Breast epithelium (tissue), 4 donors: Measurements from ENCODE around the gene RUNX3. TPM values are rescaled to one million over a fixed set of nuclear protein-coding genes. Genes with fewer than 3 reads are reported as not detected.

ENCODE experiments used
- DNase-seq, 2 donors: peaks; one replicate each; pipeline ENCODE4 v3.0.0-alpha.2; 2019; ENCODE audit warnings: low spot score in 2 of 2
- H3K27ac ChIP-seq, 2 donors: fragments of 200-600 bp; sonication (generic) in 1 of 2; one replicate each; pipeline ENCODE4 v1.5.1; 2016 to 2019; ENCODE audit warnings: mild to moderate bottlenecking in 1 of 2
- H3K27me3 ChIP-seq, 2 donors: fragments of 200-600 bp; sonication (generic) in 1 of 2; one replicate each; pipeline versions ENCODE4 v1.5.1 to v1.6.0; 2017 to 2019; ENCODE audit warnings: control low read depth in 1 of 2, mild to moderate bottlenecking in 1 of 2
- H3K36me3 ChIP-seq: fragments of 200-600 bp; one replicate; pipeline ENCODE4 v1.5.1; 2019
- H3K4me1 ChIP-seq, 2 donors: fragments of 200-600 bp; sonication (generic); one replicate each; pipeline ENCODE4 v1.5.1; 2016 to 2019; ENCODE audit warnings: control low read depth in 1 of 2
- H3K4me3 ChIP-seq, 3 donors: fragments of 200-600 bp; sonication (generic); 1 replicate in 2 of 3; 2 replicates in 1 of 3; pipeline ENCODE4 v1.5.1; 2016 to 2019; ENCODE audit warnings: mild to moderate bottlenecking in 3 of 3, moderate library complexity in 2 of 3
- H3K9me3 ChIP-seq, 2 donors: fragments of 200-600 bp; sonication (generic) in 1 of 2; one replicate each; pipeline ENCODE4 v1.5.1; 2016 to 2019; ENCODE audit warnings: control low read depth in 1 of 2
- POLR2A ChIP-seq: fragments of 450-650 bp; IDR thresholded peaks from one replicate; pipeline ENCODE4 v1.6.1; 2016; ENCODE audit warnings: antibody characterized with exemption, mild to moderate bottlenecking, moderate library complexity
- POLR2AphosphoS5 ChIP-seq, 3 donors: sonication (generic); formaldehyde crosslinking; IDR thresholded peaks; one replicate each; pipeline ENCODE4 v1.6.1; 2017; ENCODE audit warnings: antibody characterized with exemption in 3 of 3
- intact Hi-C: fragments of 100-400 bp; cut with DNase I; formaldehyde crosslinking; loops from one replicate; pipeline ENCODE4 v1.15.1; 2023; ENCODE audit warnings: low total_unique reads
- total RNA-seq, 3 donors: library from RNA; depleted of rRNA; stranded (reverse); fragments of >200 nt; gene quantifications; one replicate each; pipeline ENCODE4 v1.1.0, GENCODE V29; 2016
- TF ChIP-seq, protein P1 (sequence below), 3 donors: fragments of 450-650 bp; IDR thresholded peaks; one replicate each; pipeline ENCODE4 v1.5.1; 2016 to 2017; ENCODE audit warnings: antibody characterized with exemption in 3 of 3, mild to moderate bottlenecking in 3 of 3, moderate library complexity in 3 of 3

RUNX3 gene
- total RNA-seq, 3 donors from 2014 or later, result 1.9 to 9.1 (median 5.6) TPM

DNA sequence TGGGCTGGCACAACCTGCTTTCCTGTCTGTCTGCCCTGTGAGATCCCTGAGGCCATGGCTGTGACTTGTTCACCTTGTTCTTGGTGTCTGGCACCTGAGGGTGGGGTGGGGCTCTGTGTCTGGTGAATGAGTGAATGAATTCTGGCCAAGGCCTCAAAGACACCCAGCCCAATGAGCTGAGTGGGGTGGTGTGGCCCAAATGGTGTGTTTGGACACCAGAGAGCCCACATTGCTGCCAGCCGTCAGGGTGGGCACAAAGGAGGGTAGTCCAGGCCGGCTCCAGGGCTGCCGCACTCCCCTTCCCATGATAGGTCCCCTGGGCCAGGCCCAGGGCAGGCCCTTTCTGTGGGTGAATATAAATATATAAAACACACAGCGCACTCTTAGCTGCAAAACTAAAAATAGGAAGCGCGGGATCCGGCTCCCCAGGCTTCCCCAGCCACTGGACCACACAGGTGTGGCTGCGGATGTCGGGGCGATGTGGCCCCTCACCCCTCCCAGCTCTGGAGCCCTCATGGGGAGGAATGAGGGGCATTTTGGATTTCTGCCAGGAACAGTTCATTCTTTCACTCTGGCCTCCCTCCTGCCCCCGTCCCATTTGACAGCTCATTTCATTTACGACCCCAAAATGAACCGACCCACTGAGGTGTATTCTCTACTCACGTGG is 33.3 kb downstream of the RUNX3 start:
- DNase-seq, result peak; percentile 17 to 50
- TF ChIP-seq POLR2AphosphoS5 (IDR thresholded peaks at IDR 0.05) (no peak), POLR2A (no peak)
- TF ChIP-seq, protein P1, sequence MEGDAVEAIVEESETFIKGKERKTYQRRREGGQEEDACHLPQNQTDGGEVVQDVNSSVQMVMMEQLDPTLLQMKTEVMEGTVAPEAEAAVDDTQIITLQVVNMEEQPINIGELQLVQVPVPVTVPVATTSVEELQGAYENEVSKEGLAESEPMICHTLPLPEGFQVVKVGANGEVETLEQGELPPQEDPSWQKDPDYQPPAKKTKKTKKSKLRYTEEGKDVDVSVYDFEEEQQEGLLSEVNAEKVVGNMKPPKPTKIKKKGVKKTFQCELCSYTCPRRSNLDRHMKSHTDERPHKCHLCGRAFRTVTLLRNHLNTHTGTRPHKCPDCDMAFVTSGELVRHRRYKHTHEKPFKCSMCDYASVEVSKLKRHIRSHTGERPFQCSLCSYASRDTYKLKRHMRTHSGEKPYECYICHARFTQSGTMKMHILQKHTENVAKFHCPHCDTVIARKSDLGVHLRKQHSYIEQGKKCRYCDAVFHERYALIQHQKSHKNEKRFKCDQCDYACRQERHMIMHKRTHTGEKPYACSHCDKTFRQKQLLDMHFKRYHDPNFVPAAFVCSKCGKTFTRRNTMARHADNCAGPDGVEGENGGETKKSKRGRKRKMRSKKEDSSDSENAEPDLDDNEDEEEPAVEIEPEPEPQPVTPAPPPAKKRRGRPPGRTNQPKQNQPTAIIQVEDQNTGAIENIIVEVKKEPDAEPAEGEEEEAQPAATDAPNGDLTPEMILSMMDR (IDR thresholded peaks at IDR 0.05), result no peak
- intact Hi-C loops, result no loop called here
- H3K27me3 ChIP-seq, result peaks cover 0 to 3% of the 10 kb centered on the region in 2 donors
- H3K4me1 ChIP-seq, result no peaks in the 10 kb centered on the region
- no peak overlapping the region for H3K4me3 ChIP-seq
- H3K27ac ChIP-seq, result no peak overlapping the region
- peaks cover 6 to 10% of the 10 kb centered on the region in 2 donors for H3K9me3 ChIP-seq
- H3K36me3 ChIP-seq, result no peaks in the 10 kb centered on the region

DNA sequence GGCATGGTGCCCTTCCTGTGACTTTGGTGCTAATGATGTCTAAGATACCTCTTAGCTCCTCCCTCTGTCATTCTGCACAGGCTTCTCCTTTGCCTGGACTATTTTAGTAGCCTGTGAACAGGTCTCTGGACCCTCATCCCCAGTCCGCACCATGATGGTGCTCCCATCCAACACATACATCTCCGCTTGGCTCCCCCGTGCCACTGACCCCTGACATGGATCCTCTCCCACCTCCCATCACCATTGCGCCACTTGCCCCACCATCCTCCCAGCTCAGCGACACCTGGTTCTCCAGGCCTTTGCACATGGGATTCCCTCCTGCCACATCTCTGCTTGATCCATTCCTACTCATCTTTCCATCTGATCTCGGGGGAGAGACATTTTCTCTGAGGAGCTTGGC is 33.9 kb downstream of the RUNX3 start:
- intact Hi-C loops, result no loop called here
- Histone ChIP-seq H3K36me3 (no peaks in the 10 kb centered on the region), H3K27ac (no peak overlapping the region), H3K27me3 (no peaks in the 10 kb centered on the region), H3K4me3 (no peak overlapping the region), H3K9me3 (peaks cover 6 to 11% of the 10 kb centered on the region in 2 donors), H3K4me1 (no peaks in the 10 kb centered on the region)
- DNase-seq, result no peak
- TF ChIP-seq POLR2A, result no peak
- TF ChIP-seq POLR2AphosphoS5 (IDR thresholded peaks at IDR 0.05), result no peak
- TF ChIP-seq, protein P1 (IDR thresholded peaks at IDR 0.05), result no peak

DNA sequence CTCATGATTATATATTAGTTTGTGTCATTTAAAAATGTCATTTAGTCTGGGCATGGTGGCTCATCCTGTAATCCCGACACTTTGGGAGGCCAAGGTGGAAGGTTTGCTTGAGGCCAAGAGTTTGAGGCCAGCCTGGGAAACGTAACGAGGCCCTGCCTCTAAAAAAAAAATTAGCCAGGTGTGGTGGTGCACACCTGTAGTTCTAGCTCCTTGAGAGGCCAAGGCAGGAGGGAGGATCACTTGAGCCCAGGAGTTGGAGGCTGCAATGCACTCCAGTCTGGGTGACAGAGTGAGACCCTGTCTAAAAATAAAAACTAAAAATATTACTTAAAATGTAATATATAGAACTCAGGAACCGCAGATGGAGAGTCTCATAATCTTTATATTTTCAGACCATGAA is 34.6 kb downstream of the RUNX3 start:
- no peaks in the 10 kb centered on the region for H3K27me3 ChIP-seq
- no peak for DNase-seq
- H3K36me3 ChIP-seq, result no peaks in the 10 kb centered on the region
- no peak overlapping the region for H3K27ac ChIP-seq
- TF ChIP-seq, protein P1 (IDR thresholded peaks at IDR 0.05), result no peak
- TF ChIP-seq POLR2A (no peak), POLR2AphosphoS5 (IDR thresholded peaks at IDR 0.05) (no peak)
- H3K4me3 ChIP-seq, result no peak overlapping the region
- intact Hi-C loops, result no loop called here
- H3K9me3 ChIP-seq, result peaks cover 6 to 11% of the 10 kb centered on the region in 2 donors
- H3K4me1 ChIP-seq, result no peaks in the 10 kb centered on the region

DNA sequence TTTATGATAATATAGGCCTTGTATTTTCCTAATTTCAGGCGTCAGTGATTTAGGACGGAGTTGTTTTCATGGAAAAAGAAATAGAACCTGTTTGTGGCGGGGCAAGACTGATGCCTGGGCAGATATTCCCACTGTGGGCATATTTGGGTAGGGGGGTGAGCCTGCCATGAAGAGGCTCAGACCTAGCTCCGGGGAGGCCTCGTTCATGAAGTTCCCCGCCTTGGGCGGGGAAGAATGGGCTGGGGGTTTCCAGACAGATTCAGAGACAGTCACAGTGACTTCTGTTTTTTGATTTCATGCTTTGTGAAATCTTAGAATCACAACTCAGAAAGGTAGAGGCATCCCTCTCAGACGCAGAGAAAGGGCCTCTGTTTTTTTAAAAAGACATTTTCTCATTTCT is 36.1 kb downstream of the RUNX3 start:
- H3K36me3 ChIP-seq, result no peaks in the 10 kb centered on the region
- peak; percentile 4 to 20 for DNase-seq
- peaks cover 6 to 11% of the 10 kb centered on the region in 2 donors for H3K9me3 ChIP-seq
- intact Hi-C loops, result loop anchor here (5.0 kb wide), 1 partner anchor 762 kb away; no protein-coding TSS in a partner anchor
- H3K4me3 ChIP-seq, result no peak overlapping the region
- no peaks in the 10 kb centered on the region for H3K27me3 ChIP-seq
- no peaks in the 10 kb centered on the region for H3K4me1 ChIP-seq
- no peak for TF ChIP-seq POLR2AphosphoS5 (IDR thresholded peaks at IDR 0.05)
- TF ChIP-seq, protein P1 (IDR thresholded peaks at IDR 0.05), result no peak
- TF ChIP-seq POLR2A, result no peak
- no peak overlapping the region for H3K27ac ChIP-seq

DNA sequence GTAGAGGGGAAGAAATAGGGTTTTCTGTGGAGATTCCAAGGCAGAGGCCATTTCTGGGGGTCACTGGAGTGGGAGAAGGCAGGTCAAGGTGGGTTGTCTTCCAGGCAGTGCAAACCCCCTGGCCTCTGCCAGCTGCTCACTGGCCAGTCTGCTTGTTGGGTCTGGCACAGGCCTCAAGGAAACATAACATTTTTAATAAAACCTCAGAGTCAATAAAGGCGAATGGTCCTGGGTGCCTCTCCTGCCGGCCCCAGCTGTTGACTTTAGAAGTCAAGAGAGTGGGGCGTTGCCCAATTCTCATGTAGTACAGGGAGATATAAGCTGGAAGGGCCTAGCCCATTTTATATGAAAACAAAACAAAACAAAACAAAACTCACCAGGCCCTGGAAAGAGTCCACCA is 36.6 kb downstream of the RUNX3 start:
- Histone ChIP-seq H3K27ac (no peak overlapping the region), H3K27me3 (no peaks in the 10 kb centered on the region), H3K36me3 (no peaks in the 10 kb centered on the region), H3K4me3 (no peak overlapping the region), H3K4me1 (no peaks in the 10 kb centered on the region), H3K9me3 (peaks cover 6 to 11% of the 10 kb centered on the region in 2 donors)
- intact Hi-C loops, result loop anchor here (5.0 kb wide), 1 partner anchor 761 kb away; no protein-coding TSS in a partner anchor
- no peak for TF ChIP-seq POLR2A
- TF ChIP-seq POLR2AphosphoS5 (IDR thresholded peaks at IDR 0.05), result no peak
- TF ChIP-seq, protein P1 (IDR thresholded peaks at IDR 0.05), result no peak
- DNase-seq, result peak in 1 of 2 donors; percentile 25
